Colon (tissue), 2 donors: Measurements from ENCODE around the gene CDHR5.
"Not testable (repeated sequence)": the region's sequence is repeated elsewhere in the genome, so short reads cannot be mapped to it uniquely, and the experiment has no call there.

Source experiments
- FAIRE-seq: peaks from 2 replicates; lab custom pipeline; 2012; peaks lifted over from hg19 to GRCh38; lab: Jason Lieb, UNC
- donor health status: control.
- donor health status: control.

Gene CDHR5

GRCh38 chr11:624705-625635 lies at the start of gene CDHR5:
Gene CDHR5 (minus strand): TSS chr11:624955. CDS start chr11:624902, 53 bp downstream.
- FAIRE-seq, result no peak

GRCh38 chr11:674406-674805 lies 49.7 kb upstream of the CDHR5 start:
- FAIRE-seq, result no peak

- no peak for FAIRE-seq
Measured at GRCh38 chr11:673866-674265, 49.1 kb upstream of the CDHR5 start.

- FAIRE-seq, result no peak
Measured at GRCh38 chr11:665704-666281, 41.0 kb upstream of the CDHR5 start.

- no peak for FAIRE-seq
Measured at GRCh38 chr11:665062-665703, 40.4 kb upstream of the CDHR5 start.

GRCh38 chr11:662689-663274 lies 38.0 kb upstream of the CDHR5 start:
- no peak for FAIRE-seq

- no peak for FAIRE-seq
Measured at GRCh38 chr11:660681-661444, 36.1 kb upstream of the CDHR5 start.

- no peak for FAIRE-seq
Measured at GRCh38 chr11:660281-660680, 35.5 kb upstream of the CDHR5 start.

- FAIRE-seq, result no peak
Measured at GRCh38 chr11:659532-660085, 34.9 kb upstream of the CDHR5 start.

- FAIRE-seq, result no peak
Measured at GRCh38 chr11:657691-658126, 33.0 kb upstream of the CDHR5 start.

- FAIRE-seq, result no peak
Measured at GRCh38 chr11:656866-657265, 32.1 kb upstream of the CDHR5 start.

GRCh38 chr11:656426-656825 lies 31.7 kb upstream of the CDHR5 start:
- FAIRE-seq, result no peak

- FAIRE-seq, result no peak
Measured at GRCh38 chr11:655036-655726, 30.4 kb upstream of the CDHR5 start.

GRCh38 chr11:654444-654843 lies 29.7 kb upstream of the CDHR5 start:
- not testable (repeated sequence) for FAIRE-seq

GRCh38 chr11:653837-654236 lies 29.1 kb upstream of the CDHR5 start:
- FAIRE-seq, result no peak

- FAIRE-seq, result not testable (repeated sequence)
Measured at GRCh38 chr11:653136-653535, 28.4 kb upstream of the CDHR5 start.

GRCh38 chr11:650482-650881 lies 25.7 kb upstream of the CDHR5 start:
- FAIRE-seq, result no peak

- FAIRE-seq, result not testable (repeated sequence)
Measured at GRCh38 chr11:647672-648158, 23.0 kb upstream of the CDHR5 start.

GRCh38 chr11:646214-646613 lies 21.5 kb upstream of the CDHR5 start:
- FAIRE-seq, result no peak

GRCh38 chr11:645536-645935 lies 20.8 kb upstream of the CDHR5 start:
- FAIRE-seq, result no peak
